ENCODE results near the gene SLC6A6.

DNA sequence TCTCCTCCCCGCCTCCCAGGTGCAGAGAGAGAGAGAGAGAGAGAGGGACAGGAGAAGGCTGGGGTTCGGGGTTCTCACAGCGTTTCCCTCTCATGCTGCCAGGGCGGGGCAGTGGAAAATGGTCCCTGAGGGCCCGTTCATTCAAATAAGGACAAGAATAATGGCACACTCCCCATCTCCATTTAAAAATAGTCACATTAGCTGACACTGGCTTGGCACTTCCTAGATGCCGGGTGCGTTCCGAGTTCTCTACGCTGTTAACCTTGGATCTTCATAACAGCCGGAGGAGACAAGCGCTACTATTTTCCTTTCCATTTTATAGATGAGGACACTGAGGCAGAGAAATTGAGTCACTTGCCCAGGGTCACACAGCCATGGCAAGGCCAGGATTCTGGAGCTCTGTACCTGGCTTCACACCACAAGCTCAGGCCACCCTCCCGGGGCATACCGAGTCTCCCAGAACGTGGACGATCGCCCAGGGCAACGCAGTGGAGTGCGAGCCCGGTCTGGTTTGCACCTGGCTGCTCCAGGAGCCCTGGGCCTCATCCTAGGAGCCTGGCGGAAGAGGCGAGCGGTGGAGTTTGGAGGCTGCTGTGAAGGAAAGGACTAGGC, 608 bp upstream of the SLC6A6 start:
- TF ChIP-seq, protein P1, sequence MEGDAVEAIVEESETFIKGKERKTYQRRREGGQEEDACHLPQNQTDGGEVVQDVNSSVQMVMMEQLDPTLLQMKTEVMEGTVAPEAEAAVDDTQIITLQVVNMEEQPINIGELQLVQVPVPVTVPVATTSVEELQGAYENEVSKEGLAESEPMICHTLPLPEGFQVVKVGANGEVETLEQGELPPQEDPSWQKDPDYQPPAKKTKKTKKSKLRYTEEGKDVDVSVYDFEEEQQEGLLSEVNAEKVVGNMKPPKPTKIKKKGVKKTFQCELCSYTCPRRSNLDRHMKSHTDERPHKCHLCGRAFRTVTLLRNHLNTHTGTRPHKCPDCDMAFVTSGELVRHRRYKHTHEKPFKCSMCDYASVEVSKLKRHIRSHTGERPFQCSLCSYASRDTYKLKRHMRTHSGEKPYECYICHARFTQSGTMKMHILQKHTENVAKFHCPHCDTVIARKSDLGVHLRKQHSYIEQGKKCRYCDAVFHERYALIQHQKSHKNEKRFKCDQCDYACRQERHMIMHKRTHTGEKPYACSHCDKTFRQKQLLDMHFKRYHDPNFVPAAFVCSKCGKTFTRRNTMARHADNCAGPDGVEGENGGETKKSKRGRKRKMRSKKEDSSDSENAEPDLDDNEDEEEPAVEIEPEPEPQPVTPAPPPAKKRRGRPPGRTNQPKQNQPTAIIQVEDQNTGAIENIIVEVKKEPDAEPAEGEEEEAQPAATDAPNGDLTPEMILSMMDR (IDR thresholded peaks at IDR 0.05), result no peak
- TF ChIP-seq POLR2A (IDR thresholded peaks at IDR 0.05), result no peak

Data from body of pancreas (tissue), 4 donors.